Suprapubic skin (tissue), 4 donors: Measurements from ENCODE around the gene SHANK3.

Source experiments
- EP300 ChIP-seq: sonication (generic); formaldehyde crosslinking; IDR thresholded peaks from one replicate; pipeline ENCODE4 v1.6.1; 2017; ENCODE audit warnings: antibody characterized with exemption
- POLR2A ChIP-seq, 2 donors: fragments of 450-650 bp; IDR thresholded peaks; one replicate each; pipeline ENCODE4 v1.6.1; 2017; ENCODE audit warnings: antibody characterized with exemption in 2 of 2, mild to moderate bottlenecking in 2 of 2, moderate library complexity in 2 of 2
- POLR2AphosphoS5 ChIP-seq, 3 donors: sonication (generic); formaldehyde crosslinking; IDR thresholded peaks; one replicate each; pipeline ENCODE4 v1.6.1; 2017; ENCODE audit warnings: antibody characterized with exemption in 3 of 3
- TF ChIP-seq, protein P1 (sequence below), 2 donors: fragments of 200-600 bp in 1 of 2; fragments of 450-650 bp in 1 of 2; sonication (generic) in 1 of 2; IDR thresholded peaks; one replicate each; pipeline ENCODE4 v1.5.1; 2016 to 2019; ENCODE audit warnings: antibody characterized with exemption in 2 of 2, mild to moderate bottlenecking in 1 of 2, moderate library complexity in 1 of 2

DNA sequence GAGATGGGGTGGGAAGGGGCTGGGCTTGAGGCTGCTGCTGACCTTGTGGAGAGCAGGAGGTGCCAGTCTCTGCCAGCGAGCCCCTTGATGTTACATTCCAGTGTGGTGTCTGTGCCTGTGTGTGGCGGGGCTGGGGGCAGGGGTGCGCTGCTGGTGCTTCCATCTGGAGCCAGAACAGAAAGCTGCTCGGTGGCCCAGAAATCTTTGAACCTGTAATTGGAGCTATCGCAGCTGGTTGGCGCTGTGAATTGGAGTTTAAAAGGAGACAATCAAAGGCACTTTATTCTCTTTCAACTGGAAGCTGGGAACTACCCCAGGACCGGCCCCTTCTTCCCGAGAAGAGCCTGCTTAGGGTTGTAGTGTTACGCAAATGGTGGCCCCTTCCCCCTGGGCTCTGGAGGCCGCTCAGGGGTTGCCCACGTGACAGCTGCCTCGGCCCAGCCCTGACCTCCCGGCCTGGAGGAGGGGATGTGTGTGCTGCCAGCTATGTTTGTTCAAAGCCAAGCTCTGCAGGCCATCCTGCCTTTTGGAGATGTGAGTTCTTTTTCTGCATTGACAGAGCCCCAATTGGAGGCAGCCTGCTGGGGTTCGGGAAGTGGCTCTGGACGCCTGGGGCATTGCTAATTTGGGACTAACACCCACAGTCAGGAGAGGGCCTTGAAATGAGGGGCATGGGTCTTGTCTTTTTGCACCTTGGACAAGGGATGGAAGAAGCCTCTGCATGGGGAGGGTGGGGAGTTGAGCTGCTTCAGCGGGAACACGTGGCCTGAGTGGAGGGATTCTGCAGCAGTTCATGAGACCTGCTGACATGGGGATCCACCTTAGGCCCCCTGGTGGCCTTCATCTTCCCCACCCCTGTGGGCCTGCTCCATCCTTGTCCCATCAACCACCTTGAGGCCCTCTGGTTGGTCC lies 30.7 kb upstream of the SHANK3 start:
- TF ChIP-seq, protein P1, sequence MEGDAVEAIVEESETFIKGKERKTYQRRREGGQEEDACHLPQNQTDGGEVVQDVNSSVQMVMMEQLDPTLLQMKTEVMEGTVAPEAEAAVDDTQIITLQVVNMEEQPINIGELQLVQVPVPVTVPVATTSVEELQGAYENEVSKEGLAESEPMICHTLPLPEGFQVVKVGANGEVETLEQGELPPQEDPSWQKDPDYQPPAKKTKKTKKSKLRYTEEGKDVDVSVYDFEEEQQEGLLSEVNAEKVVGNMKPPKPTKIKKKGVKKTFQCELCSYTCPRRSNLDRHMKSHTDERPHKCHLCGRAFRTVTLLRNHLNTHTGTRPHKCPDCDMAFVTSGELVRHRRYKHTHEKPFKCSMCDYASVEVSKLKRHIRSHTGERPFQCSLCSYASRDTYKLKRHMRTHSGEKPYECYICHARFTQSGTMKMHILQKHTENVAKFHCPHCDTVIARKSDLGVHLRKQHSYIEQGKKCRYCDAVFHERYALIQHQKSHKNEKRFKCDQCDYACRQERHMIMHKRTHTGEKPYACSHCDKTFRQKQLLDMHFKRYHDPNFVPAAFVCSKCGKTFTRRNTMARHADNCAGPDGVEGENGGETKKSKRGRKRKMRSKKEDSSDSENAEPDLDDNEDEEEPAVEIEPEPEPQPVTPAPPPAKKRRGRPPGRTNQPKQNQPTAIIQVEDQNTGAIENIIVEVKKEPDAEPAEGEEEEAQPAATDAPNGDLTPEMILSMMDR (IDR thresholded peaks at IDR 0.05), result no peak
- TF ChIP-seq POLR2A (IDR thresholded peaks at IDR 0.05), result no peak
- TF ChIP-seq EP300, result no peak
- no peak for TF ChIP-seq POLR2AphosphoS5 (IDR thresholded peaks at IDR 0.05)
